GM18870 (cell line): ENCODE measurements around the gene IPCEF1.
"Not testable (repeated sequence)": the region's sequence is repeated elsewhere in the genome, so short reads cannot be mapped to it uniquely, and the experiment has no call there.

Experiments used
- ATAC-seq: cut with Tn5 transposase; IDR thresholded peaks from one replicate; pipeline ENCODE4 v1.9.1; 2021; ENCODE audit warnings: moderate library complexity; ENCODE audit not compliant: unreplicated experiment

IPCEF1 gene

DNA sequence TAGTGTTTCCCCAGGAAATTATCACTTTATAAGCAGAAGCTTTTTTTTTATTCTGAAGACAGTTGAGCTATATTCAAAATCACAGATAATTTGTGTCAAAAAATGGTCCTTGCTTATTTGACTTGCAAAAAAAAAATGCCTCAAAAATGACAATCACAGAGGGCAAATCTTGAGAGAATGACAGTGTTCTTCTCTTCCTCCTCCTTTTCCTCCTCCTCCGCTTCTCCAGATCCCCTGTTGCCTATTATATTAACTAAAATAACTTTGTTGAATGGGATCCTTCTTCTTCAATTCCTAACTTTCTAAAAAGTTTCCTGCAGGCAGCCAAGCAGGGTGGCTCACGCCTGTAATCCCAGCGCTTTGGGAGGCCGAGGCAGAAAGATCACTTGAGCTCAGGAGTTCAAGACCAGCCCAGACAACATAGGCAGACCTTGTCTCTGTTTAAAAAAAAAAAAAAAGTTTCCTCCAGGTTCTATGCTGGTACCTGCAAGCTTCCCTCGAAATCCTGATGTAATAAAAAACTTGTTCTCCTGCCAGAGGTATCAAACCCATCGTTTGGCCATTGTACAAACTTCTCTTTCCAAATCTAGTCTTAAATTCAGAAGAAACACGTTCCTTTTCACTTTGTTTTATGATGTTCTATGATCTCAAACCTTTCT, 128.6 kb downstream of the IPCEF1 start:
- no peak for ATAC-seq

DNA sequence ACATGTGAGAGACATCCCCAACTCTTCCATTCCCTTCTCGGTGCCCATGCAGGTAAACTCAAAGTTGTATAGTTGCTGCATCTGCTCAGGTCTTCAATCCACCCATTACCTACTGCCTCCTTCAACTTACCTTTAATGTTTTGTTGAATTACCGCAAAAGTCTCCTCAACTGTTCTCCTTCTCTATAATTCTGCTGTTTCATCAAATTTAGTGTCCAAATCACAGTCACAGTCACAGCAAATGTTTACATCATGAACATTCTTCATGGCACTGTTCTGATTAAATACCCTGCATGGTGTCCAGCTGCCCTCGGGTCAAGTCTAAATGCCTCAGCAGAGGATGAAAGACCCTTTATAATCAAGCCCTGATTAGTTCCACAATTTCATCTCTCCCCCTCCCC, 130.1 kb downstream of the IPCEF1 start:
- ATAC-seq = no peak

DNA sequence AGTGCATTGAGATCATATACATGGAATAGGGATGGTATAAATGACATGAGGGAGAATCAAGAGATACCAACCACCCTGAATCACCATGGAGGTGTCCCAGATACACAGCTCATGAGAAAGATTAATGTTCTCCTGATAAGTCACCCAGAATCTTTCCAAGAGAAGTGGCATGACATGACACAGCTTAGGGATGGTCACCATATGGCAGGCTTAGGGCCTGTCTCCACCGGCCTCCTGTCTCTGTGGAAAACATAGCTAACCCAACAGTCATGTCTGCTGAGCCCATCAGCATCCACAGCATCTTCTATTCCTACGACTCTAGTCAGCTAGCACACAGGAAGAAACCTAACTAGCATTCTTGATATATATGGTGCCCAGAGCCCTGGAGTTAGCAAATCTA, 133.3 kb downstream of the IPCEF1 start:
- ATAC-seq = no peak

DNA sequence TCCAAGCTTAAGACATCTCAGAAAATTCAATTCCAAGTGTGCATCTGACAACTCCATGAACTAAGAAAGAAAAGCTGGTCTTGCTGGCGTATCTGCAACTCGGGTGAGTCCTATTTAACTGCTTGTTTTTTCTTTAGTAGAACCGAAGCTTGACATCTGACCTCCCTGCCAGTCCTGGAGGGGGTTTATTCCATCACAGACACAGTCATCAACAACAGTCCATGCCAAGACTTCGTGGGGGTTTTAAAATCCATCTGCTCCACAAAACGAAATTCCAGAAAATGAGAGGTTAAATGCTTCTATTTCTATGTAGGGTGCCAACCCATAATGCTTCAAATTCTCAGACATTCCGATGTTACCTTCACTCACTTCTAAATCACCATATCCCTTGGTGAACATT, 133.9 kb downstream of the IPCEF1 start:
- no peak for ATAC-seq

DNA sequence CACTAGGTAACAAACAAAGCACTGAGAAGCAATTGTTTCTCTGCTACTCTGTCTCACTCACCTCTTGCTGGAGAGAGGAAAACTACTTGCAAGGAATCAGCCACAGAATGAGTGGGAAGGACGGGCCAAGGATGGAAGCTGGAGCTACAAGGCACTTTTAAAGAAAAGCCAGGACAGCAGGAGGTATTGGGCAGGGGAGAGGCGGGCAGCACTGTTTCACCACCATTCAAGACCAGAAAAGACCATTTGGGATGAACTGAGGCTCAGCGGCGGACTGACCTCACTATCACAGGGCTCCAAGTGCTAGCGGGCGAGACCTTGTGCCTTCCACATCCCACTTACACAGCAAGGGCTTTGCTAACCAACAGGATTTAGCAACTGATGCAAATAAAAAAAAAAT, 137.4 kb downstream of the IPCEF1 start:
- no peak for ATAC-seq

DNA sequence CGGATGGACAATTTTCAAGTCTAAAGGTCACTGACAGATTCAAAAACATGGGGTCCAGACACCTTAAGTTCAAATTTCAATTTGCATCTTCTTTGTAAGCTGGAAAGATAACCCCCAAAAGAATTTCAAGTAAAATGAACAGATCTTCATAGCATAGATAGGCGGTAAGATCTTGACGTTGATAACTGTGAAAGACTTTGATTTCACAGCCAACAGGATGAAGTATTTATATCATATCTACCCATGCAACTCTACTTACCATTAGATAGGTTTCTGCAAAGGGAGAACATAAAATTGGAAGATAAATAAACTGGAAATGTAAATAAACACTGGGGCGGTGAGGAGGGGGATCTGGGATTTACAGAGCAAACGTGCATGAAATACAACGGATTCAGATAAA, 137.8 kb downstream of the IPCEF1 start:
- no peak for ATAC-seq

DNA sequence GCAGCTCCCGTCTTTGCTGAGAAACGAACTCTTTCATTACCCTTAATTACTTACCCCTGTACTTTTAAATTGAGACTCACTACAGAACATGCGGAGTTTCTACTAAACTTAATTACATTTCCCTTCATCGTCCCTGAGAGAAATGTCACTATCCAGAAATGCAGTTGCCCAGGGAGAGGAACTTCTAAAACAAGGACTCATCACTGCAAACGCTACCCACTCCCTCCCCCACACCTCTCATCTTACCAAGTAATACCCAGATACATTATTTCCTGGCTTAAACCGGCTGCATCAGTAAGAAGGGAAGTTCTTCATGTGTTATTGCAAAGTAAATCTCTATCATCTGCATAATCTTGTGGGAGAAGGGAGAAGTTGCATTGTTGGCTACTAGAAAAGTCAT, 138.3 kb downstream of the IPCEF1 start:
- ATAC-seq = no peak

DNA sequence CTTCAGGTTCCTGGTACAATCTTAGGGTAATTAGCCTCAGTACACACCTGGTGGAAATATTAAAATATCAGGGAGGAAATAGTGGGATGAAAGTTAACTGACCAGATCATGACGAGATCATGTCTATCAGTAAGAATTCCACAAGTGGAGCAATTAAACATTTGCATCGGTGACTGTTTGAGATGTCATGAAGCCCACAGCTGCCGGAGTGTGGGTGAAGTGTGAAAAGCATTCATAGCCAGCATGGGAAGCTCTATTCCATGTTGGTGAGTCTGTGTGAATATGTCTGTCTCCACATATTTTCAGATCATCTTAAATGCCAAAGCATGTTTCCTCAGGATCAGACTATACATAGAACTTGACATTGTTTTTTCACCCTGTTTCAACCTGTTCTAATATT, 142.8 kb downstream of the IPCEF1 start:
- ATAC-seq = no peak

DNA sequence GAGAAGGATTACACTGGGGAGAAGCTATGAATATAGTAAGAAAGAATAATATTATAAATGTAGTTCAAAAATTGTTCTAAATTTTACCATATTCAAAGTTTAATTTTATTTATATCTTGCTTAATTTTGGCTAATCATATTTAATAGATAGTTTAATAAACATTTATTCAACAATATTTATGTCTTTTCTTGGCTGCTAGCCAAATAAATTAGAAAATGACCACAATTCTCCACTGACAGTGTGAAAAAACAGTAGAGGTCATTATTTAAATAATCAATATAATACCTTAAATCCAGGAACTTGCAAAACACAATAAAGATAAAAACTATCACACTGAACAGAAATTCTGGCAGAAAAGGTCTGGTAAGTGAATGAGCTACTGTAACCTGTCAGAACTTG, 145.9 kb downstream of the IPCEF1 start:
- ATAC-seq = no peak

DNA sequence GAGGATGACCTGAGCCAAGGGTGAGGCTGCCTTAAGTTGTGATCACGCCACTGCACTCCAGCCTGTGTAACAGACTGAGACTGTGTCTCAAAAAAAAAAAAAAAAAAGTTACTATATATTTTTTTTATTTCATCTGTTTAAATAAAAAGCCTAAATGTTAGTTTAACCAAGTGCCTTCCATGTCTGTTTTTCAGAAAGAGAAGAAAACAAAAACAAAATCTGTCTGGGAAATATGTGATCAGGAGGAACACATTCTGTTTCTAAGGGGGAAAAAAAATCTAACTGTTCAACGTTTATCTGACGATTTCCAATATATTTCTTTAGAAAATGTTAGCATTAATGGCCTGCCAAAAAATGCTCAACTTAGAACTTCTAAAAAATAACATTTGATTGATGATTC, 147.0 kb downstream of the IPCEF1 start:
- no peak for ATAC-seq

DNA sequence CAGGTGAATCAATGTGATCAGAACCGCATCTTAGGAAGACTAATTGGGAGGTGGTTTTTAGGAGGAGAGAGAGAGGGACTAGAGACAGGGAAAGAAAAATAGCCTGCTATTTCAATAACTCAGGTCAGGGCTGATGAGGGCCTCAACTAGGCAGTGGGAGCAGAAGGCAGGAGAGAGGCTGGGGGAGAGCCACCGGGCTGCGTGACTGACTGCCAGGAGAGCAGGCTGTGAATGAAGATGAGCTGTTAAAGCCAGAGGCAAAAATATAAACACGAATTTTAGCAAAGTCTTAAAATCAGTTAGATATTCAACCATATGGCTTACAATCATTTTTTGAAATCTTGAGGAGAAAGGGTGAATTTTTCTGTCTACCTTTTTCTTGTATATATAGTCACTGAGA, 149.6 kb downstream of the IPCEF1 start:
- ATAC-seq = no peak

DNA sequence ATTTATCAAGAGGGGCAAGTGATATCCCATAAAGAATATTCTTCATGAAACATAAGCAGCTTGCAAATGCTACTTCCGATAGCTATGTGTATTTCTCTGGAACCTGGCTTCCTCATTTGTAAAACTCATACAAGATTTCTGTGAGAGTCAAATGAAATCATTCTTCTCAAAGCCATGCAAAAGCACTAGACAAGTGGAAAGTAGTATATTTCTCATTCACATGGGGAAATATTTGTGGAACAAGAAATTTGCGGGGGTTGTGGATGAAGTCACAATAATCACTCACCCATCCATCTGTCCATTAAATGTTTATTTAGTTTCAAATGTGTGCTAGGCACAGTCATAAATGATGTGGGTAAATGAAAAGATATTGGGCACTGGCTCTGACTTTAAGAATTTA, 150.5 kb downstream of the IPCEF1 start:
- no peak for ATAC-seq

DNA sequence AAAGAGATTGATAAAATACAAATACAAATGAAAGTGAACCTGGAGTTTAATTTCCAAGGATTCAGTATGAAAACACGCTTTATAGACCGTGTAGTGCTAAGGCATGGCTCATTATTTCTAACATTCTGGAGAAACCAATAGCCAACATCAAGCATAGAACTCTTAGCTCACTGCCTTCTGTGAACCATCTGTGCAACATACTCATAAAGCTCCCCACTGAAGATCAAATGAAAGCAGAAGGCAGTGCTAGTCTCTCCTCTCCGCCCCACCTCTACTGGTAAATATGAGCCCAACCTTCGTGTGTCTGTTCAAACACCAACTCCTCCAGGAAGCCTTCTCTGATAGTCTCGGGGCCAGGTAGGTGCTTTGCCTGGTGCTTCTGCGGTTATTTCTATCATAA, 153.6 kb downstream of the IPCEF1 start:
- ATAC-seq = no peak

DNA sequence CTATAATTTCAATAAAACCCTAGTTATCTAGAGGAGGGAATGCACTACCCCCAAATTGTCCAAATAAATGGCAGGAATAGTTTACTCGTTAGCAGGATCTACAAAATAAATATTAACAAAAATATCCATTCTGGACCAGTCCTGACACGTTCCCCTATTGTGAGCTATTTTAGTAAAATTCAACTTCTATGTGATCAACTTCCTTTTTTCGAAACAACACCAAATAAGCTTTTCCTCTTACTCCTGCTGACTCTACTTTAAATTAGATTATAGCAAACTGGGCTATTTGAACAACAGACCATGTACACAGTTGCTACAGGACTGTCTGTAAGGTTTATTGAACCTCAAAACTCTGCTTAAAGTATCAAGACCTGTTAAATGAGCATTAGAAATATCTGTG, 154.3 kb downstream of the IPCEF1 start:
- no peak for ATAC-seq

DNA sequence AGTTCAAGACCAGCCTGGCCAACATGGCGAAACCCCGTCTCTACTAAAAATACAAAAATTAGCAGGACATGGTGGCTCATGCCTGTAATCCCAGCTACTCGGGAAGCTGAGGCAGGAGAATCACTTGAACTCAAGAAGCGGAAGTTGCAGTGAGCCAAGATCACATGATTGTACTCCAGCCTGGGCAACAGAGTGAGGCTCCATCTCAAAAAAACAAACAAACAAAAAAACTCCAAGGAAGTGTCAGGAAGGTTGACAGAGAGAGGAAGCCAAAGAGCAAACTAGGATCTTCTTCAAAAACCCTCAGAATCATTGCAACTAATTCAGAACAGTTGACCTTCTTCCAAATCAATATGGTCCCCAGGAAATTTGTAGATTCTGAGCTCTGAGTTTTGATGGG, 154.9 kb downstream of the IPCEF1 start:
- ATAC-seq = not testable (repeated sequence)

DNA sequence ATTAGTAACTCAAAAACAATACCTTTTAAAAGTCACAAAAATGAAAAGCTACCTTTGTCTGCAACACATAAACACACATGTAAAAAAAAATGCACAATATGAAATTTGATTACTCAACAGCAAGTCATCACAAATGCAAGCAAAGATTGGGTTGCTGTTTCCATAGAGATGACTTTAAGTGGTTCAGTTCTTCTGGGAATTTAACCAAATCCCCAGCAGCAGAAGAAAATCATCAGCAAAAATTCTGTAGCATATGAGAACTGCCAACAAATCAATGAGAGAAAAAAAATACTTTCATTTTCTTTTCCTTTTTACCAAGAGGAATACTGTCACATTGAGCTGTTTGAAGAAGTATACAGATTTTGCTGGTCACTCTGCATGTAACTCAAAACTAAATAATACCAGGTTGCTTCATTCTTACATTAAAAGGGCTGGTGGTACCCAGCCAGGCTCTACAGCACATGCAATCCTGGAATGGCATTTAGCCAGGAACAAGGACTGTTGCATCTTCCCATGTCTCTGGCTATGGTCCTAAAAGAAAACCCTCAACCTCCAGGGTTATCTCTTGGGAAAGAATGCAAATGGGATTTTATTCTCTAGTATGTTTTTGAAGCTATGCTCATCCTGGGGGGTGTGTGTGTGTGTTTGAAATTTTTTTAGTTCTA, 159.3 kb downstream of the IPCEF1 start:
- ATAC-seq = no peak

DNA sequence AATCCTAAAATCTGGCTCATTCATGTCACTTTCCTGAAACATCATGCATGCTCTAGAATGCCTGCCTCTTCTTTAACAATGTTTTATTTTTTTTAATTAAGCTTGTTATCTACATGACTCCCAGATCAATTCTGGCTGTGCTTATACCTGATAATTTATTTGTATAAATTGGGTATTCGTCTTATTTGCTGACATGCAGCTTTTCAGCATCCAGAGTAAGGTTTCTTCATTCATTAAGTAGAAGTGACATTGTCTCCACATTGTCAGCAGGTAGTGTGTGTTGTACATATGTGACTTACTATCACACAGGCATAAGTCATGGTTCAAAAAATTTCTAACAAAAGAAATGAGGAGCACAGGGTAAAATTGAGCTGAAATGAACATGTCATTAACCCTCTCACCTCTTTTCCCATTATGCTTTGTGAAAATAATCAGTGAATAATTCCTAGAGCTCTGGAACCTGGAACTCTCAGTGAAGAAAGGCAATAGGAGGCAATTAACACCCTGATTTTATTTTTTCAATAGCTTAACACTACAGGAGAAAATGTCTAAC, 160.2 kb downstream of the IPCEF1 start:
- no peak for ATAC-seq

DNA sequence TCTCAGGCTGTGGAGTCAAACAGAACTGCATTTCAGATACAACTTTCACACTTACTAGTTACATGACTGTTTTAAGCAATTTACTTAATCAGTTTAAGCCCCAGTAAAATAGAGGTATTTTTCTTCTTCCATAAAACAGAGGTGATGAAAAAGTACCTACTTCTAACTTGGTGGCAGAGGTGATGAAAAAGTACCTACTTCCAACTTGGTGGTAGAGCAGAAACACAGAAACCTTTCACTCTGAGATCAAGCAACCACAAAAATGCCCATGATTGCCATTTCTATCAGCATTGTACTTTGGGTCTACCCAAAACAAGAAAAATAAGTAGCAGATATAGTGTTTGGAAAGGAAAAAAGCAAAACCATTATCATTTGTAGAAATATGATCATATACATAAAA, 168.9 kb downstream of the IPCEF1 start:
- no peak for ATAC-seq

DNA sequence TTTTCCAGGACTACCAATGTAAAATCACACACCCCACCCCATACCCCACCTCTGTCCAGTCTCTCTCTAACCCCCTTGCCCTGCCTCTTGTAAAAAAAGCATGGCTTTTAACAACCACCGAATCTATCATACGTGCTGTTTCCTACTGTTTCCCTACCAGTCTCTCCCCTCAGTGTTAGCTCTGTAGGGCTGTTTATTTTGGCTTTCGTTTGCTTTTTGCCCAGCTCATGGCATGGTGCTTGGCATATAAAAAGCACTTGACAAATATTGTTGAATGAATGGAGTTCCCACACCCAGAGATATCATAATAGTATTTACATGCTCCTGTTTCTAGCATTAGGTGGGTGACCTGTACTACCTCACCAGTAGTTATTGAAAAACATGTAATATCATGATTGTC, 169.4 kb downstream of the IPCEF1 start:
- no peak for ATAC-seq

DNA sequence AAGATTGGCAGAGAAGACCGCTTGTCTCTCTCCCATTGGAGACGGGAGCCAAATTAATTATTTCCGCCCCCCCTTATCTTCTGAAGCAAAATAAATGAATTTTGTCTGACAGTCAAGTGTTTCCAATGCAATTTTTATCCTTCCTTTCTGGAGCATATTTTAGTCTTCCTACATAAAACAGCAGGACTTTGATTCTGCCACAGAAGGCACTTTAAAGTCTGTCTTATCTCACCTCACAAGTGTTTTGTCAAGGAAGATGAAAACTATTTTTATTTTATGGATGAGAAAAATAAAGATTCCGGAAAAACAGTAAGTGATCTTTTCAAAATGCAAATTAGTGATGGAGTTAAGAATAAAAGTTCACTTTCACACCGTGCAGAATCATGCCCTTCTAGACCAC, 177.2 kb downstream of the IPCEF1 start:
- no peak for ATAC-seq

DNA sequence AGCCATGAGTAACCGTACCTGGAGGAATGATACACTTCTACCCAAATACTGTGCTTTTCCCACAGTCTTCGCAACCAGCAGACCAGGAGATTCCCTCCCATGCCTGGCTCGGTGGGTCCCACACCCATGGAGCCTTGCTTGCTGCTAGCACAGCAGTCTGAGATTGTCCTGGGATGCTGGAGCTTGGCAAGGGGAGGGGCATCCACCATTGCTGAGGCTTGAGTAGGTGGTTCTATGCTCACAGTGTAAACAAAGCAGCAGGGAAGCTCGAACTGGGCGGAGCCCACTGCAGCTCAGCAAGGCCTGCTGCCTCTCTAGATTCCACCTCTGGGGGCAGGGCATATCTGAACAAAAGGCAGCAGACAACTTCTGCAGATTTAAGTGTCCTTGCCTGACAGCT, 184.2 kb downstream of the IPCEF1 start:
- not testable (repeated sequence) for ATAC-seq

DNA sequence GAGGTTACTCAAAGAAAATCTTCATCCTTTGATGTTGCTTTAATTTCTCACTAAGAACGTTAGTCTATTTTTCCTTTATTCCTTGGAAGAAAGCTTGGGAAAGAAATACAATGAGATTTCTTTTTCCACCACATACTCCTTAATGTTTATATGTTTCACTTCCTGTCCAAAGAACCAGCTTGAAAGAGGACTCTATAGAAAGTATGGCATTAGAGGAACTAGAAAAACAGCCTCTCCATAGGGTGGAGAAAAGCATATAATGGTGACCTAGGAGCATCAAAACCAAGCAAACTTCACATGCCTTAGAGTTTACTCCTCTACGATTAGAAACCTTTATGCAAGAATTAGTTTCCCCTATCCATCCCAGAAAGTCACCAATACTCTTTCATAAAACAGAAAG, 186.5 kb downstream of the IPCEF1 start:
- ATAC-seq = no peak
